IPS DF 4.7 (cell line): Measurements from ENCODE around the gene B4GALT2.

Source experiments
- DNase-seq: peaks from one replicate; pipeline ENCODE4 v3.0.0-alpha.2; 2013; ENCODE audit warnings: low spot score; ENCODE audit errors: extremely low read depth

Gene B4GALT2

GRCh38 chr1:44029260-44029910 is 50.4 kb downstream of the B4GALT2 start:
- DNase-seq: no peak

GRCh38 chr1:44029911-44030604 is 51.0 kb downstream of the B4GALT2 start:
- DNase-seq: no peak

GRCh38 chr1:44030605-44031251 is 51.7 kb downstream of the B4GALT2 start:
- DNase-seq: no peak

- DNase-seq: no peak
These were observed 52.5 kb downstream of the B4GALT2 start, which contains the start of gene SLC6A9 for GRCh38 chr1:44031252-44032169. Gene SLC6A9, minus strand, starts transcription at chr1:44031462. Its CDS starts 7,185 bp downstream, at chr1:44024277.

GRCh38 chr1:44032170-44032790 is 53.3 kb downstream of the B4GALT2 start:
- DNase-seq: no peak

- DNase-seq: no peak
These were observed 54.1 kb downstream of the B4GALT2 start for GRCh38 chr1:44033041-44033575.

- no peak for DNase-seq
These were observed 54.7 kb downstream of the B4GALT2 start for GRCh38 chr1:44033756-44034155.

GRCh38 chr1:44034423-44034822 is 55.4 kb downstream of the B4GALT2 start:
- no peak for DNase-seq

- no peak for DNase-seq
These were observed 56.1 kb downstream of the B4GALT2 start for GRCh38 chr1:44034976-44035716.

- no peak for DNase-seq
These were observed 56.9 kb downstream of the B4GALT2 start for GRCh38 chr1:44035726-44036408.

- no peak for DNase-seq
These were observed 57.6 kb downstream of the B4GALT2 start for GRCh38 chr1:44036409-44037139.

GRCh38 chr1:44037154-44037553 is 58.1 kb downstream of the B4GALT2 start:
- no peak for DNase-seq

- no peak for DNase-seq
These were observed 60.1 kb downstream of the B4GALT2 start for GRCh38 chr1:44038876-44039657.

- no peak for DNase-seq
These were observed 61.4 kb downstream of the B4GALT2 start for GRCh38 chr1:44040418-44040817.
